Measurements from ENCODE around the gene INSL3.
"Not testable (repeated sequence)": the region's sequence is repeated elsewhere in the genome, so short reads cannot be mapped to it uniquely, and the experiment has no call there.

The INSL3 gene

GRCh38 chr19:17788632-17789031 lies 32.7 kb downstream of the INSL3 start:
- no peak for DNase-seq

GRCh38 chr19:17787274-17787913 lies 33.9 kb downstream of the INSL3 start:
- no peak for DNase-seq

- peak in 47 of 56 donors; percentile 8 to 83 (median 39) for DNase-seq
These were observed 36.9 kb downstream of the INSL3 start for GRCh38 chr19:17784201-17785008.

- DNase-seq: not testable (repeated sequence)
These were observed 37.6 kb downstream of the INSL3 start for GRCh38 chr19:17783721-17784120.

GRCh38 chr19:17780781-17781180 lies 40.5 kb downstream of the INSL3 start:
- DNase-seq: no peak

- DNase-seq: peak in 45 of 56 donors; percentile 4 to 75 (median 30)
These were observed 42.1 kb downstream of the INSL3 start for GRCh38 chr19:17778968-17779929.

- DNase-seq: peak in 15 of 56 donors; percentile 2 to 68 (median 15)
These were observed 42.9 kb downstream of the INSL3 start for GRCh38 chr19:17778251-17778967.

- not testable (repeated sequence) for DNase-seq
These were observed 43.5 kb downstream of the INSL3 start for GRCh38 chr19:17777840-17778239.

- DNase-seq: no peak
These were observed 45.1 kb downstream of the INSL3 start for GRCh38 chr19:17775991-17776803.

GRCh38 chr19:17775245-17775927 lies 45.9 kb downstream of the INSL3 start:
- peak in 9 of 56 donors; percentile 1 to 58 (median 11) for DNase-seq

- DNase-seq: no peak
These were observed 49.1 kb downstream of the INSL3 start for GRCh38 chr19:17772172-17772571.

- no peak for DNase-seq
These were observed 50.7 kb downstream of the INSL3 start for GRCh38 chr19:17770613-17771012.

GRCh38 chr19:17767559-17767958 lies 53.8 kb downstream of the INSL3 start:
- no peak for DNase-seq

GRCh38 chr19:17766543-17767131 lies 54.7 kb downstream of the INSL3 start:
- peak in 50 of 56 donors; percentile 4 to 87 (median 54) for DNase-seq

Measured in nucleus accumbens (tissue), 56 donors.